Natural killer cell treated with Interleukin-12 subunit alpha and Interleukin-12 subunit beta and Interleukin-15 and Interleukin-18, amount 100 ng/mL, for 72 hours (primary cell): ENCODE results near the gene JOSD1. TPM values are rescaled to one million over a fixed set of nuclear protein-coding genes. Genes with fewer than 3 reads are reported as not detected.

Experiments
- ATAC-seq, 2 donors: fragments of 150-1000 bp; cut with Tn5 transposase in 1 of 2; sonication (Bioruptor Pico), chemical (Tn5 transposase) in 1 of 2; 2 replicates each; pipeline ENCODE4 v1.10.0; 2021
- DNase-seq: peaks from one replicate; pipeline ENCODE4 v3.0.0; 2022; ENCODE audit warnings: low spot score
- H3K27ac Mint-ChIP-seq, 2 donors: 1 replicate in 1 of 2; 2 replicates in 1 of 2; pipeline ENCODE4 v1.8.0; 2022; ENCODE audit warnings: mixed read lengths in 2 of 2, mild to moderate bottlenecking in 1 of 2, moderate library complexity in 1 of 2
- H3K27me3 Mint-ChIP-seq, 2 donors: 1 replicate in 1 of 2; 2 replicates in 1 of 2; pipeline ENCODE4 v1.8.0; 2022; ENCODE audit warnings: mixed read lengths in 2 of 2
- H3K36me3 Mint-ChIP-seq: one replicate; pipeline ENCODE4 v1.8.0; 2022; ENCODE audit warnings: mixed read lengths
- H3K4me1 Mint-ChIP-seq, 2 donors: 1 replicate in 1 of 2; 2 replicates in 1 of 2; pipeline ENCODE4 v1.8.0; 2022; ENCODE audit warnings: low read depth in 2 of 2, mixed read lengths in 2 of 2, mild to moderate bottlenecking in 1 of 2
- H3K4me3 Mint-ChIP-seq: one replicate; pipeline ENCODE4 v1.8.0; 2022; ENCODE audit warnings: mixed read lengths
- H3K9me3 Mint-ChIP-seq: 2 replicates; pipeline ENCODE4 v1.8.0; 2022; ENCODE audit warnings: mixed read lengths
- total RNA-seq, 2 donors: library from RNA; stranded (reverse); gene quantifications; one replicate each; pipeline ENCODE4 v1.2.3, GENCODE V29; 2022

The JOSD1 gene
- total RNA-seq, 2 donors from 2014 or later = 53.6 to 62.3 TPM

DNA sequence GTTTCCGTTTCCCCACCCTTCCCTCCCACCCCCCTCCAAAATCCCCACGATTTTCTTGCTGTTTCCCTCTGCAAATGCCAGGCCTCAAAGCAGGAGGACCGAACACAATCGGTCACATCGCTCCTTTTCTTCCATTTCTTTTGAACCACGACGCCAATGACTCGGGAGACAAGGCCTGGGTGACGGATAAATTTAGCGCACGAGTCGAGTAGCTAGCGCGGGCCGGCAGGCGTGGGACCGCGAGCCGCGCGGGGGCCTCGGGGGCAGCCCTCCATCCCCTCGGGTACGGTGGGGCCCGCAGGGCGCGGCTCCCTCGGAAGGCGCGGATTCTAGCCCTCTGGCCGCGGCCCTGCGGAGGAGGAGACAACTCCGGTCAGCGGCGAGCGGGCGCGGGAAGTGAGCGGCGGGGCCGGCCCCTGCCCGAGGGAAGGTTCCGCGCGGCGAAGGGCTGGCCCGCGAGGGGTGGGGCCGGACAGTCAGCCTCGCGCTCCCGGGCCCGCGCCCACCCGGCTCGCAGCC is 414 bp downstream of the JOSD1 start:
- peak overlapping the region; percentile 86 for H3K4me3 Mint-ChIP-seq
- H3K27ac Mint-ChIP-seq = peak overlapping the region; percentile 80 to 92
- H3K27me3 Mint-ChIP-seq = no peaks in the 10 kb centered on the region
- no peaks in the 10 kb centered on the region for H3K9me3 Mint-ChIP-seq
- peaks cover 48 to 50% of the 10 kb centered on the region in 2 donors for H3K4me1 Mint-ChIP-seq
- peaks cover 7% of the 10 kb centered on the region for H3K36me3 Mint-ChIP-seq
- peak; percentile 57 to 67 for ATAC-seq
- no peak for DNase-seq

DNA sequence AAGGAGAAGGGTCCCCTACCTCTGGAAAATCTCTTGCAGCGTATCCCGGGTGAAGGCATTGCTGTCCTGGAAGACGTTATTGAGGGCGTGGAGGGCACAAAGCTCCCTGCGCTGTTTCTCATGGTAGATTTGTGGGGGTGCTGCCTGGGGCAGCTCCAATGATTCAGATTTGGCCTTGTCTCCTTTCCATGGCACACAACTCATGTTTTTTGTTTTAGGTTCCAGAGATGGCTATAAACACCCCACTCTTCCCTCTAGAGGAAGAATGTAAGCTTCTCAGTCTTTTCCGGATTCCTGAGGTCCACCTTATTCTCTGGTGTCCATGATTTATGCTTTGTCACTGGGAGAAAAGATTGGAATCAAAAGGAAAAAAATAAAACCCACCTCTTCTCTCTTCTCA is 959 bp downstream of the JOSD1 start:
- Mint-ChIP-seq H3K4me3 (peak overlapping the region; percentile 86), H3K4me1 (peaks cover 47 to 49% of the 10 kb centered on the region in 2 donors), H3K9me3 (no peaks in the 10 kb centered on the region), H3K27ac (peak overlapping the region; percentile 80 to 92), H3K36me3 (peaks cover 7% of the 10 kb centered on the region), H3K27me3 (no peaks in the 10 kb centered on the region)
- ATAC-seq (no peak), DNase-seq (no peak)

DNA sequence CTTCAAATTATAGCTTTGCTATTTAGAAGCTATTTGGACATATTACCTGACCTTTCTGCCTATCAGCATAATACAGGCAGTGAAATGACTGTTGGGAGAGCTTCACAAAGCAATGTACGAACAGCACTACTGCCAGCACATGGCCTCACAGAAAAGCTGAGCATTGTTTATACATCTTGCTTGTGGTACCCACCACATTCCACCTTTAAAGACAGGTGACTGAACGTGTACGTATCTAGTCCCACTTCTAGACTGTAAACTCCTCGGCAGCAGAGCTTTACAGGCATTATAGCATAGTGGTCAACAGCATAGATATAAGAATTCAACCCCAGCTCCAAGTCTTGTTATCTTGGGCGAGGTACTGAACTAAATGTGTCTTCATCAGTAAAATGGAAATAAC is 1.6 kb downstream of the JOSD1 start:
- H3K27me3 Mint-ChIP-seq = no peaks in the 10 kb centered on the region
- no peaks in the 10 kb centered on the region for H3K9me3 Mint-ChIP-seq
- peaks cover 7% of the 10 kb centered on the region for H3K36me3 Mint-ChIP-seq
- H3K27ac Mint-ChIP-seq = peak overlapping the region; percentile 80 to 92
- ATAC-seq = no peak
- DNase-seq = no peak
- peak overlapping the region; percentile 86 for H3K4me3 Mint-ChIP-seq
- peaks cover 46 to 50% of the 10 kb centered on the region in 2 donors for H3K4me1 Mint-ChIP-seq

DNA sequence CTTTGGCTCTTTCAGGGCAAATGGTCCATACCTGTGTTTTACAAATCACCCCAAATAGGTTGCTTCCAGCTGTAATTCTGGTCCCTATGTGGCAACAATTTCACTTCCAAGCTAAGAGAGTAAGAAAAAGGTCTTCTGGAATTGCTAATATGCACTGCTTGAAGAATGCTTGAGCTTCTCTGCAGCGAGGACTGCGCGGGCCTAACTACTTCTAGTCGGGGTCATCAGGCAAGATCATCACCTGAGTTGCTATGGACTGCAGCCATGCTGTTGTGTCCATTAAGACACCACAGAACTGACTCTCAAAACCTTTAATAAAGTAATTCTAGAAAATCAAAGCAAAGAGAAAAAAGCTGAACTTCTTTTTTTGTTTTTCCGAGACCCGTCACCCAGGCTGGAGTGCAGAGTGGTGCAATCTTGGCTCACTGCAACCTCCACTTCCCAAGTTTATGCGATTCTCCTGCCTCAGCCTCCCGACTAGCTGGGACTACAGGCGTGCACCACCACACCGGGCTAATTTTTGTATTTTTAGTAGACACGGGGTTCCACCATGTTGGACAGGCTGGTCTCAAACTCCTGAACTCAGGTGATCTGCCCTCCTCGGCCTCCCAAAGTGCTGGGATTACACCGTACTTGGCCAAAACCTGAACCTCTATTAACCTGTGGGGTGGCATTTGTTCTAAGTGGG is 2.2 kb downstream of the JOSD1 start:
- DNase-seq = no peak
- Mint-ChIP-seq H3K4me1 (peaks cover 49 to 52% of the 10 kb centered on the region in 2 donors), H3K27me3 (no peaks in the 10 kb centered on the region), H3K9me3 (no peaks in the 10 kb centered on the region), H3K36me3 (peaks cover 7% of the 10 kb centered on the region), H3K4me3 (peak overlapping the region; percentile 86), H3K27ac (peak overlapping the region in 1 of 2 donors; percentile 12)
- ATAC-seq = no peak

DNA sequence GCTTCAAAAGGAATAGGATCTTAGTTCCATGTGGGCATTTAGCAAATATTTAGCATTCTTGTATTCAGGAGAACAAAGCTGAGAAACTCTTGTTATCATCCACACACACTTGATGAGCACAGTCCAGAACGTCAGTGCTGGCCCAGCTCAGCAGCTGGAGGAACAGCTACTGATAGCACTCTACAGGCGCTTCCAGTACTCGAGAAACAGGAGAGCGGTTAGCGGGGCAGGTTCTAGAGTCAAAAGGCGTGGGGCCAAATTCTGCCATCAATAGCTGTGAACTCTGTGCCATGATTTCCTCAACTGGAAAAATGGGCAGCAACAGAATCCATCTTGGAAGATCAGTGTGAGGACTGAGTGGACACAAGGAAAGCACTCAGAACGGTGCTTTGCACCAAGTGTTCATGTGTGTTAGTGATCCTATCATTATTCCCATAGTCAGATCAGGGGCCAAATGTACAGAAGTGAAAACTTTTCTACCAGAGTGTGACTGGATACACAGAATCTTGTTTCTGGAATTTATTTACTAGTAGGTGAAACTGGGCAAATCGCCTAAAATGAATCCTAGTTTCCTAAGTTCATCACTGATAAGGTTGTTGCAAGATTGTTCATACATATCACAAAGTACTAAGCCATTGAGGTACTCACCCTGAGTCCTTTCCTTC is 3.2 kb downstream of the JOSD1 start:
- H3K27ac Mint-ChIP-seq = peak overlapping the region; percentile 72
- no peak for DNase-seq

DNA sequence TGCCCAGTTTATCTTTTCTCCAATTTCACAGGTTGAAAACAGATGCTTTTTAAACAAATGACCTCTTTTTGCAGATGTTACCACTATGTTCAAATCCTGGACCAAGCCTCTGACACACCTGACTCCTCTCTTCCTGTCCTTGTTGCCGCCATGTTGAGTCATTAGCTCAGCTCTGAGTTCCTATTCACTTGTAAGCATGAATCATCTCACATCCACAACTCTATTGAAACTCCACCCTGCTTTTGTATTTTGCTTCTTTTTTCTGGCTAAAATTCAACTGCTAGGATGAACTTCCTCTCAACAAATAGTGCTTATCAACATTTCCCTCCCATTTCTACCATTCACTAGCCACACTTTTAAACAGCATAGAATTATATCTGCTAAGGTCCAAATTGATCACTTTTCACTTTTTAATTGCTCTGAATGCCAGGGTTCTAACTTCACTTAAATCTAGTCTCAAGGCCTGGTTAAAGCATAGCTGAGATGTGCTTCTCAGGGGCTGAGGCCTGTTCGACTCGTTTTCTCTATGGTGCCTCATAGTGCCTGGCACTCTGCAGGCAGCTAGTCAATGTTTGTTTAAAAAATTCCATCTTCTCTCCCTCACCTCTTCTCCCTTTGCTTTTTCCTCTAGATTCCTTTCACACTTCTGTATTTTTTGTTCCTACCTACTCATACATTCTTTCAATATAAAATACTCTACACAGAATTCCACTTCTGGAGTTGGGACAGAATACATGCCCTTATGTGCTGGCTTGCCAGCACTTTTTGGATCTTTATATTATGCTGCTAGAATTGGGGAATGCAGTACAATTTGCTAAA is 3.9 kb downstream of the JOSD1 start:
- Mint-ChIP-seq H3K27ac (peak overlapping the region; percentile 72), H3K27me3 (no peaks in the 10 kb centered on the region), H3K4me3 (peak overlapping the region; percentile 86), H3K4me1 (peaks cover 56 to 58% of the 10 kb centered on the region in 2 donors), H3K9me3 (no peaks in the 10 kb centered on the region), H3K36me3 (peaks cover 13% of the 10 kb centered on the region)
- ATAC-seq = no peak
- no peak for DNase-seq

More for the DNA sequence above, 3.2 kb downstream of the JOSD1 start:
- Mint-ChIP-seq H3K9me3 (no peaks in the 10 kb centered on the region), H3K27me3 (no peaks in the 10 kb centered on the region), H3K36me3 (peaks cover 13% of the 10 kb centered on the region), H3K4me1 (peaks cover 56 to 58% of the 10 kb centered on the region in 2 donors), H3K4me3 (peak overlapping the region; percentile 86)
- no peak for ATAC-seq

DNA sequence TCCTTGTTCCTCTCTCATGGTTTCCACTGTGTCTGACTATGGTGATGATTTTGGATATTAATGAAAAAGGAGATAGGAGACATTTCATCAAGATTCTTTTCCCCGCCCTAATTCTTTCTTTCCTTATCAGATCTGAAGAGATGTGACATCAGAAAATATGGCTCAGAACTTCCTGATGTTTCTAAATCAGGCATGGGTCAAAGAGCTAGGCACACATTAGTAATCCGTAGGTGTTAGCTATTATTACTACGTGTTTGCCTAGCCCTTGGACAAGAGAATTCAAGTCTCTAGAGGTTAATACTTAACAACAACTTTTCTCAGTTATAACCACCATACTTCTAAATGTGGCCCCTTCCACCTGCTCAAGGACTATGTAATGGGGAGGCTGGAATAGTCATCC is 5.8 kb downstream of the JOSD1 start:
- H3K4me3 Mint-ChIP-seq = no peak overlapping the region
- no peak for DNase-seq
- no peaks in the 10 kb centered on the region for H3K9me3 Mint-ChIP-seq
- peak overlapping the region in 1 of 2 donors; percentile 40 for H3K27ac Mint-ChIP-seq
- no peaks in the 10 kb centered on the region for H3K27me3 Mint-ChIP-seq
- ATAC-seq = no peak
- H3K36me3 Mint-ChIP-seq = peaks cover 19% of the 10 kb centered on the region
- peaks cover 50 to 57% of the 10 kb centered on the region in 2 donors for H3K4me1 Mint-ChIP-seq

DNA sequence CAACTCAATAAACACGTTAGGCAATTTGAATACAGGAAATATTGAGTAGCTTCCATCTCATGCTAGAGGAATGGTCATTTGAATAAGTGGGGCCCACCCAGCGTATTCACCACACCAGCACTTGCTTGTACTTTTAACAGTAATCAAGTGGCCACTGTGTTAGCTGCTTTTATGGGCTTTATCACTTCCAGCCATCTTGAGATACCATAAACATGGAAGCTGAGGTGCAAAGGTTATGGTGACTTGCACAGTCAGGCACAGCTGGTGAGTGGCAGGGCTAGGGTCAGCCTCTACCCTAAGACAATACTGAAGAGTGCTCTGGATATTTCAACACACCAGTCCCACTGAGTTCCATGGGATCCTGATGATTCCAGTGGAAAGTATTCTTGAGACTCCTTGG is 6.7 kb downstream of the JOSD1 start:
- Mint-ChIP-seq H3K4me3 (no peak overlapping the region), H3K27ac (peak overlapping the region in 1 of 2 donors; percentile 1), H3K9me3 (no peaks in the 10 kb centered on the region), H3K4me1 (peaks cover 42 to 50% of the 10 kb centered on the region in 2 donors), H3K36me3 (peaks cover 19% of the 10 kb centered on the region), H3K27me3 (no peaks in the 10 kb centered on the region)
- no peak for ATAC-seq
- DNase-seq = no peak

DNA sequence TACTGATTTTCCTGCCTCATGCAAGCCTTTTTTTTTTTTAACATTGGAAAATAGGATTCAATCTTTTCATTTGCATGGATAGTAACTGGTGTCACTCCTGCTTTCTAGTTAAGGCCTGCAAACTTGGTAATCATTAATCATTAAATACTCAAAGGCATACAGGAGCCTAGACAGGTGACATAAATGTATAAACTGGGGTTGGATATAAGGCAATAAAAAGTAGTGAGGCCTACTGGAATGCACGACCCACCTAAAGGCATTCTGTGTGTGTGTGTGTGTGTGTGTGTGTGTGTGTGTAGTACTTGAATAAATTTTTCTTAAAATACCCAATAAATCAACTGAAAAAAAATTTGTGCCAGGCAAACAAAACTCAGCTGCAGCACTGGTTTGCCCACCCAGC is 11.1 kb downstream of the JOSD1 start:
- DNase-seq = no peak
- no peaks in the 10 kb centered on the region for H3K9me3 Mint-ChIP-seq
- H3K27me3 Mint-ChIP-seq = no peaks in the 10 kb centered on the region
- peaks cover 14 to 16% of the 10 kb centered on the region in 2 donors for H3K4me1 Mint-ChIP-seq
- no peak overlapping the region for H3K4me3 Mint-ChIP-seq
- H3K27ac Mint-ChIP-seq = no peak overlapping the region
- no peak for ATAC-seq
- H3K36me3 Mint-ChIP-seq = peaks cover 12% of the 10 kb centered on the region

DNA sequence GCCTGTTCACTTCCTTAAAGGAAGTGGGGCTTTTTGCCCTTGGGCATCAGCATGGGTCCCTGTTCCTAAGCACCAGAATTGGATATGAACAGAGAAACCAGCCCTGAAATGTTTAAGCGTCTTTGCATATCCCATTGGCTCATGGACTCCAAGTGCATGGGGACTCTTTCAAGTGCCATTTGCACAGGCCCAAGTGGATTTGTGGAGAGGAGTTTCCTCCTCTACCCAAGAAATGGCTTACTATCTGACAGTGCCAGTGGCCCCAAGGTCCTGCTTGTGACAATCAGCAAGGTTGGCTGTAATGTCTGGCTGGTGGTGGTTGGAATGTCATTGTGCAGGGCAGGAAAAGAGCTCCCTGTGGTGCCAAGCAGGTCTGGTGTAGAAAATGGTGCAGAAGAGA is 15.0 kb downstream of the JOSD1 start:
- no peaks in the 10 kb centered on the region for H3K9me3 Mint-ChIP-seq
- H3K27me3 Mint-ChIP-seq = no peaks in the 10 kb centered on the region
- H3K27ac Mint-ChIP-seq = no peak overlapping the region
- no peak overlapping the region for H3K4me3 Mint-ChIP-seq
- H3K4me1 Mint-ChIP-seq = peaks cover 21 to 25% of the 10 kb centered on the region in 2 donors
- H3K36me3 Mint-ChIP-seq = peaks cover 16% of the 10 kb centered on the region
- ATAC-seq (no peak), DNase-seq (no peak)

DNA sequence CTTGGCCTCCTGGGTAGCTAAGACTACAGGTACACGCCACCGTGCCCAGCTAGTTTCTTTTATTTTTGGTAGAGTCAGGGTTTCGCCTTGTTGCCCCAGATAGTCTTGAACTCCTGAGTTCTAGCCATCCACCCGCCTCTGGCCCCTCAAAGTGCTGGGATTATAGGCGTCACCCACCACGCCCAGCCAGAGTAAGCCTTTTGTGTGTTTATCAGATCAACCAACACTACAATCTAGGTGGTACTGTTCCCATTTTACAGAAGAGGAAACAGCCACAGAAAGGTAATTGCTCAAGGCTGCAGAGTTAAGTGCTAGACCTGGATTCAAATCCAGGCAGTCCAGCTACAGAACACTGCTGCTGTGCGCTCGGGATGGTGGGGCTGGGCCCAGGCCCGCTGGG is 15.8 kb downstream of the JOSD1 start:
- H3K27me3 Mint-ChIP-seq = no peaks in the 10 kb centered on the region
- H3K4me3 Mint-ChIP-seq = no peak overlapping the region
- peaks cover 16% of the 10 kb centered on the region for H3K36me3 Mint-ChIP-seq
- peaks cover 21 to 25% of the 10 kb centered on the region in 2 donors for H3K4me1 Mint-ChIP-seq
- H3K9me3 Mint-ChIP-seq = no peaks in the 10 kb centered on the region
- no peak for DNase-seq
- peak overlapping the region in 1 of 2 donors; percentile 23 for H3K27ac Mint-ChIP-seq
- no peak for ATAC-seq

DNA sequence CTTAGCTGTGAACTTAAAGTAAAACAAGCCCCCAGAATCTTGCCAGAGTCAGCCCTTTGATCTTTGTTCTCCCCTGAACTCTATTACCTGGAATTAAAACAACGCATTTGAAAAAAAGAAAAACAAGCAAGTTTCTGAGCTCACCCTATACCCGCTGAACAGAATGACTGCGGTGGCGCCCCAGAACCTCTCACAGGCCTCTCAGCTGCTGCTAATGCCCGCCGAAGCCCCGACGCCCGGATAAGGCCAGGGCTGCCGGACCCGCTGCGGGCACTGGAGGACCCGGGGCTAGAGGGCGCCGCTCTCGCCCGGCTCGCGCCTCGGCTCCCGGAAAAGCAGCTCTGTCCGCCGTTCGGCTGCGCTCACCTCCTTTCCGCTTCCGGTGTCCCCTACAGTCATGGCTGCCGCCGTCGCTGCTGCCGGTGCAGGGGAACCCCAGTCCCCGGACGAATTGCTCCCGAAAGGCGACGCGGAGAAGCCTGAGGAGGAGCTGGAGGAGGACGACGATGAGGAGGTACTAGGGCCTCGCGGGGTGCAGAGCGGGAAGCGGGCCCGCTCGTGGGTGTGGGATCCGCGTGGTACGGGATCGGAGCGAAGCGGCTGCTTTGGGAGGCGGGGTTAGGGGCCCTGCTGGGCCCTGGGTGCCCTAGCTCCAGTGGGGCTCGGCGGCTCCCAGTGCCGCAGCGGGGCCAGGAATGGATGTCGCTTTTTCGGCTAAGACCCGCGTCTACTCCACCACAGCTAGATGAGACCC is 19.0 kb downstream of the JOSD1 start, which contains the start of gene TOMM22:
Gene TOMM22, plus strand, starts transcription at position 376 of the 754 bp plus-strand sequence. Its CDS starts 22 bp downstream, at position 398.
- H3K27ac Mint-ChIP-seq = peak within 1 kb of the TSS; percentile 87 to 90
- peak within 1 kb of the TSS; percentile 94 for H3K4me3 Mint-ChIP-seq
- H3K9me3 Mint-ChIP-seq = no peaks in the 10 kb centered on the region
- peaks cover 21 to 22% of the 10 kb centered on the region in 2 donors for H3K4me1 Mint-ChIP-seq
- DNase-seq = peak; percentile 93
- peaks cover 16% of the 10 kb centered on the region for H3K36me3 Mint-ChIP-seq
- ATAC-seq = peak; percentile 100
- no peaks in the 10 kb centered on the region for H3K27me3 Mint-ChIP-seq

DNA sequence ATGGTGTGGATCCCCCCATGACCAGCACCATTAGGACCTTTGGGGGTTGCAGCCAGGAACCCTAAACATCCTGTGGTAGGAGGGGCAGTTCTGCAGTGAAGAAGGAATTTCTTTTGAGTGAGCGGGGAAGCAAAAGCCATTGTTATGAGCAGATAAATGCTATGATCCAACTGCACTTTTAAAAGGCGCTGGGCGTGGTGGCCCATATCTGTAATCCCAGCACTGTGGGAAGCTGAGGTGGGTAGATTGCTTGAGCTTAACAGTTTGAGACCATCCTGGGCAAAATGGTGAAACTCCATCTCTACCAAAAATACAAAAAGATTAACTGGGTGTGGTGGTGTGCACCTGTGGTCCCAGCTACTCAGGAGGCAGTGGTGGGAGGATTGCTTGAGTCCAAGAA is 24.9 kb downstream of the JOSD1 start:
- ATAC-seq (no peak), DNase-seq (no peak)
- H3K36me3 Mint-ChIP-seq = peaks cover 6% of the 10 kb centered on the region
- no peak overlapping the region for H3K4me3 Mint-ChIP-seq
- no peaks in the 10 kb centered on the region for H3K27me3 Mint-ChIP-seq
- no peaks in the 10 kb centered on the region for H3K9me3 Mint-ChIP-seq
- no peak overlapping the region for H3K27ac Mint-ChIP-seq
- no peaks in the 10 kb centered on the region for H3K4me1 Mint-ChIP-seq
